Measurements from ENCODE around the gene GUK1. TPM values are rescaled to one million over a fixed set of nuclear protein-coding genes. Genes with fewer than 3 reads are reported as not detected.

GUK1 gene
- total and polyA plus RNA-seq, 4 donors = 158 to 476 (median 307) TPM

GRCh38 chr1:228169345-228169744 is 29.3 kb downstream of the GUK1 start:
- DNase-seq (no peak), ATAC-seq (ENCODE audit: insufficient read depth, low FRiP score) (no peak)
- H3K9ac ChIP-seq (ENCODE audit: insufficient read depth in 1 of 2, low read length in 2 of 2) = no peak overlapping the region
- H3K9me3 ChIP-seq (ENCODE audit: control insufficient read depth in 4 of 4, insufficient read depth in 3 of 4, low read length in 3 of 4) = no peaks in the 10 kb centered on the region
- no peak for TF ChIP-seq CTCF (IDR thresholded peaks at IDR 0.05; ENCODE audit: control extremely low read depth, extremely low read depth)
- H3K27me3 ChIP-seq (ENCODE audit: control insufficient read depth in 3 of 3, insufficient read depth in 3 of 3, low read length in 2 of 3) = no peaks in the 10 kb centered on the region
- H3K4me1 ChIP-seq (ENCODE audit: control insufficient read depth in 5 of 5, insufficient read depth in 5 of 5, low read length in 5 of 5) = peaks cover 0 to 19% (median 5%) of the 10 kb centered on the region in 5 donors
- H3K27ac ChIP-seq (ENCODE audit: low read depth in 1 of 2, low read length in 1 of 2) = no peak overlapping the region
- WGBS, 2 donors = 69 to 85% methylated on average over 2 of the region's 2 CpGs
- peaks cover 0 to 7% (median 0%) of the 10 kb centered on the region in 4 donors for H3K36me3 ChIP-seq (ENCODE audit: control insufficient read depth in 4 of 4, insufficient read depth in 4 of 4, low read length in 4 of 4)
- H3K4me3 ChIP-seq = no peak overlapping the region

- Histone ChIP-seq H3K27me3 (ENCODE audit: control insufficient read depth in 3 of 3, insufficient read depth in 3 of 3, low read length in 2 of 3) (no peaks in the 10 kb centered on the region), H3K4me3 (no peak overlapping the region), H3K4me1 (ENCODE audit: control insufficient read depth in 5 of 5, insufficient read depth in 5 of 5, low read length in 5 of 5) (peaks cover 0 to 12% (median 5%) of the 10 kb centered on the region in 5 donors), H3K9me3 (ENCODE audit: control insufficient read depth in 4 of 4, insufficient read depth in 3 of 4, low read length in 3 of 4) (no peaks in the 10 kb centered on the region), H3K36me3 (ENCODE audit: control insufficient read depth in 4 of 4, insufficient read depth in 4 of 4, low read length in 4 of 4) (peaks cover 0 to 15% (median 6%) of the 10 kb centered on the region in 4 donors), H3K27ac (ENCODE audit: low read depth in 1 of 2, low read length in 1 of 2) (no peak overlapping the region), H3K9ac (ENCODE audit: insufficient read depth in 1 of 2, low read length in 2 of 2) (no peak overlapping the region)
- ATAC-seq (ENCODE audit: insufficient read depth, low FRiP score) = no peak
- 87 to 90% methylated on average over 7 of the region's 7 CpGs for WGBS, 2 donors
- TF ChIP-seq CTCF (IDR thresholded peaks at IDR 0.05; ENCODE audit: control extremely low read depth, extremely low read depth) = no peak
- DNase-seq = no peak
Measured at GRCh38 chr1:228170666-228171065, 30.6 kb downstream of the GUK1 start.

GRCh38 chr1:228171221-228171891 is 31.3 kb downstream of the GUK1 start:
- no peaks in the 10 kb centered on the region for H3K9me3 ChIP-seq (ENCODE audit: control insufficient read depth in 4 of 4, insufficient read depth in 3 of 4, low read length in 3 of 4)
- DNase-seq (no peak), ATAC-seq (ENCODE audit: insufficient read depth, low FRiP score) (no peak)
- H3K36me3 ChIP-seq (ENCODE audit: control insufficient read depth in 4 of 4, insufficient read depth in 4 of 4, low read length in 4 of 4) = peaks cover 0 to 16% (median 10%) of the 10 kb centered on the region in 4 donors
- no peaks in the 10 kb centered on the region for H3K27me3 ChIP-seq (ENCODE audit: control insufficient read depth in 3 of 3, insufficient read depth in 3 of 3, low read length in 2 of 3)
- peaks cover 0 to 12% (median 5%) of the 10 kb centered on the region in 5 donors for H3K4me1 ChIP-seq (ENCODE audit: control insufficient read depth in 5 of 5, insufficient read depth in 5 of 5, low read length in 5 of 5)
- TF ChIP-seq CTCF (IDR thresholded peaks at IDR 0.05; ENCODE audit: control extremely low read depth, extremely low read depth) = no peak
- no peak overlapping the region for H3K27ac ChIP-seq (ENCODE audit: low read depth in 1 of 2, low read length in 1 of 2)
- WGBS, 2 donors = 81 to 82% methylated on average over 10 of the region's 10 CpGs
- H3K9ac ChIP-seq (ENCODE audit: insufficient read depth in 1 of 2, low read length in 2 of 2) = no peak overlapping the region
- no peak overlapping the region for H3K4me3 ChIP-seq
